ENCODE results near the gene KIF21A.

DNA sequence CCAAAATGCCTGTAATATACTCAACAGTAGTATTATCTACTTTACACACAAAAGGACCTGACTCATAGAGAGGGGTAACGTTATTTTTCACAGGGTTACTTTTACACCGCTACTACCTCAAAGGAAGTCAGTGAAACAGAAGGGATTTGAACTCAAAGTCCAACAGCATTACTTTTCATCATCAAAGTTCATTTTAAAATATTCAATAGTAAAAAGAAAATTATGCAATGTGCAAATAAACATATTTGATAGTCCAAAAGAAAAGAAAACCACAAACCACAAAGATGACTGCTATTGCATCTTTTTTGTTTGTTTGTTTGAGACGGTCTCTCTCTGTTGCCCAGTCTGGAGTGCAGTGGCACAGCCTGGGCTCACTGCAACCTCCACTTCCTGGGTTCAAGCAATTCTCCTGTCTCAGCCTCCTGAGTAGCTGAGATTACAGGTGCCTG is 15.5 kb downstream of the KIF21A start:
- TF ChIP-seq, protein P1, sequence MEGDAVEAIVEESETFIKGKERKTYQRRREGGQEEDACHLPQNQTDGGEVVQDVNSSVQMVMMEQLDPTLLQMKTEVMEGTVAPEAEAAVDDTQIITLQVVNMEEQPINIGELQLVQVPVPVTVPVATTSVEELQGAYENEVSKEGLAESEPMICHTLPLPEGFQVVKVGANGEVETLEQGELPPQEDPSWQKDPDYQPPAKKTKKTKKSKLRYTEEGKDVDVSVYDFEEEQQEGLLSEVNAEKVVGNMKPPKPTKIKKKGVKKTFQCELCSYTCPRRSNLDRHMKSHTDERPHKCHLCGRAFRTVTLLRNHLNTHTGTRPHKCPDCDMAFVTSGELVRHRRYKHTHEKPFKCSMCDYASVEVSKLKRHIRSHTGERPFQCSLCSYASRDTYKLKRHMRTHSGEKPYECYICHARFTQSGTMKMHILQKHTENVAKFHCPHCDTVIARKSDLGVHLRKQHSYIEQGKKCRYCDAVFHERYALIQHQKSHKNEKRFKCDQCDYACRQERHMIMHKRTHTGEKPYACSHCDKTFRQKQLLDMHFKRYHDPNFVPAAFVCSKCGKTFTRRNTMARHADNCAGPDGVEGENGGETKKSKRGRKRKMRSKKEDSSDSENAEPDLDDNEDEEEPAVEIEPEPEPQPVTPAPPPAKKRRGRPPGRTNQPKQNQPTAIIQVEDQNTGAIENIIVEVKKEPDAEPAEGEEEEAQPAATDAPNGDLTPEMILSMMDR (IDR thresholded peaks at IDR 0.05; ENCODE audit: extremely low read depth in 1 of 2, insufficient read depth in 1 of 2, low read depth in 1 of 2, low read length in 2 of 2) = no peak
- TF ChIP-seq, protein P2, sequence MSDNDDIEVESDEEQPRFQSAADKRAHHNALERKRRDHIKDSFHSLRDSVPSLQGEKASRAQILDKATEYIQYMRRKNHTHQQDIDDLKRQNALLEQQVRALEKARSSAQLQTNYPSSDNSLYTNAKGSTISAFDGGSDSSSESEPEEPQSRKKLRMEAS (IDR thresholded peaks at IDR 0.05; ENCODE audit: insufficient read depth, insufficient read length) = no peak

Measured in endothelial cell of umbilical vein (primary cell).